GM20000 (cell line): Measurements from ENCODE around the gene SLC25A22.

Experiments used
- DNase-seq: peaks from one replicate; pipeline ENCODE4 v3.0.0; 2012; ENCODE audit warnings: low spot score
- TF ChIP-seq, protein P1 (sequence below): IDR thresholded peaks from 2 replicates; pipeline ENCODE4 v1.5.1; 2012; ENCODE audit warnings: mild to moderate bottlenecking, control low read depth; ENCODE audit errors: extremely low read depth, missing control alignments

The SLC25A22 gene

DNA sequence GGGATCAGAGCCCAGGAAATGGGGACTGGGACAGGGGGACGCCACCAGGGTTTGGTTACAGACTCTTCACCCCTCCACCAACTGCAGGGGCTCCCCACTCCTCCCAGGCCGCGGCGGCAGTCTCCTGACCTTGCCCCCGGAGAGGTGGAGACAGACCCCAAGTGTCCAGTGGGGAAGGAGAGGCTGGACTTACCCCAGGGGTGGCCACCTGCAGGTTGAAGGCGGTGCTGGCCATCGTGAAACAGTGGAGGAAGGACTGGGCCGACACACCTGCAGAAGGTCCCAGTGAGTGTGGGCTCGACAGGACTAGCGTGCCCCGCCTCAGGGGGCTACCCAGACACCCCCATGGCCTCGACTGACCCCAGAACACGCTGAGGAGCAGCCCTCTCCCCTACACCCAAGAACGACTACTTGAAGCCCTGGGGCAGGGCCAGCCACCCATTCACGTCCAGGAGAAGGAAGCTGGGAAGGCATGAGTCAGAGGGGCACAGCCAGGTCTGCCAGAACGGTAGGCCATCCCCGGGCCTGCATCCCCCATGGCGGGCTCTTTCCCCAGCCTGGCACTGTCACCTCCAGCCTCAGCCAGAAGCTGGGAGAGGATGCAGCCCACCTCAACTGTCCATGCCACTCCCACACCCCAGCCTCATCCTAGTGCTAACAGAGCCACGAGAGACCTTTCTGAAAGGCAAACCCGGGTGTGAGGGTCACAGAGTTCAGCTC is 23.0 kb downstream of the SLC25A22 start:
- no peak for DNase-seq
- TF ChIP-seq, protein P1, sequence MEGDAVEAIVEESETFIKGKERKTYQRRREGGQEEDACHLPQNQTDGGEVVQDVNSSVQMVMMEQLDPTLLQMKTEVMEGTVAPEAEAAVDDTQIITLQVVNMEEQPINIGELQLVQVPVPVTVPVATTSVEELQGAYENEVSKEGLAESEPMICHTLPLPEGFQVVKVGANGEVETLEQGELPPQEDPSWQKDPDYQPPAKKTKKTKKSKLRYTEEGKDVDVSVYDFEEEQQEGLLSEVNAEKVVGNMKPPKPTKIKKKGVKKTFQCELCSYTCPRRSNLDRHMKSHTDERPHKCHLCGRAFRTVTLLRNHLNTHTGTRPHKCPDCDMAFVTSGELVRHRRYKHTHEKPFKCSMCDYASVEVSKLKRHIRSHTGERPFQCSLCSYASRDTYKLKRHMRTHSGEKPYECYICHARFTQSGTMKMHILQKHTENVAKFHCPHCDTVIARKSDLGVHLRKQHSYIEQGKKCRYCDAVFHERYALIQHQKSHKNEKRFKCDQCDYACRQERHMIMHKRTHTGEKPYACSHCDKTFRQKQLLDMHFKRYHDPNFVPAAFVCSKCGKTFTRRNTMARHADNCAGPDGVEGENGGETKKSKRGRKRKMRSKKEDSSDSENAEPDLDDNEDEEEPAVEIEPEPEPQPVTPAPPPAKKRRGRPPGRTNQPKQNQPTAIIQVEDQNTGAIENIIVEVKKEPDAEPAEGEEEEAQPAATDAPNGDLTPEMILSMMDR, result no peak

DNA sequence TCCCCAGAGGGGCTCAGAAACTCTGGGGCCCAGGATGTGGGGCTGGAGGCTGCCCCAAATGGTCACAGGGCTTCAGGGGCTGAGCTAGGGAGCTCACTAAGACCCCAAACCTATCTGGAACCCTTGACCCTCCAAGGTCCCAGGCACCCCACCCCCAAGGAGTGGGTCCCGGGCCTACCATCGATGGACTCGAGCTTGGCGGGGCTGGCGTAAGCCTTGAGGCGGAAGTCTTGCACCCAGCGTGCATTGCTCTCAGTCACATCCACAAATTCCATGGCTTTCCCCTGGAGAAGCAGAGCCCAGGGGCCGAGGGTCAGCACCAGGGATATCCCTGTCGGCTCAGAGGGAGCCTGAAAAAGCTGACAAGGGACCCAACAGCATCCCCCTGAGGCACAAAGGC is 24.3 kb downstream of the SLC25A22 start:
- TF ChIP-seq, protein P1, result no peak
- DNase-seq, result no peak

DNA sequence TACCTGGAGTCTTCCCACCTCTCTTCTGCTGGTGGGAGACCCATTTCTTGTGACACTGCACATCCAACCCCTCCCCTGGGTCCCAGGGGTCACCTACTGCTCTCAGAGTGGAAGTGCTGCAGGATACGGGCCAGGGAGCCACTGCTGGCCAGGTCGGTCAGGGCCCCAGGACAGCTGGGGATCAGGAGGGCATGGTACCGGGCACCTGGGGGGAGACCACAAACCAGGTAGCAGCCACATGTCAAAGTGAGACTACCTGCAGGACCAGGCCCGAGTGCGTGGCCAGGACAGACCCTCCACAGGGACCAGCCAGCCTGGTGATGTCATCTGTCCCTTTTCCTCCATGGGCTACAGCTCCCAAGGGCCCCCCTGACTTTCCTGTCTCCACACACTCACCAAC is 24.7 kb downstream of the SLC25A22 start:
- DNase-seq, result no peak
- TF ChIP-seq, protein P1, result no peak

DNA sequence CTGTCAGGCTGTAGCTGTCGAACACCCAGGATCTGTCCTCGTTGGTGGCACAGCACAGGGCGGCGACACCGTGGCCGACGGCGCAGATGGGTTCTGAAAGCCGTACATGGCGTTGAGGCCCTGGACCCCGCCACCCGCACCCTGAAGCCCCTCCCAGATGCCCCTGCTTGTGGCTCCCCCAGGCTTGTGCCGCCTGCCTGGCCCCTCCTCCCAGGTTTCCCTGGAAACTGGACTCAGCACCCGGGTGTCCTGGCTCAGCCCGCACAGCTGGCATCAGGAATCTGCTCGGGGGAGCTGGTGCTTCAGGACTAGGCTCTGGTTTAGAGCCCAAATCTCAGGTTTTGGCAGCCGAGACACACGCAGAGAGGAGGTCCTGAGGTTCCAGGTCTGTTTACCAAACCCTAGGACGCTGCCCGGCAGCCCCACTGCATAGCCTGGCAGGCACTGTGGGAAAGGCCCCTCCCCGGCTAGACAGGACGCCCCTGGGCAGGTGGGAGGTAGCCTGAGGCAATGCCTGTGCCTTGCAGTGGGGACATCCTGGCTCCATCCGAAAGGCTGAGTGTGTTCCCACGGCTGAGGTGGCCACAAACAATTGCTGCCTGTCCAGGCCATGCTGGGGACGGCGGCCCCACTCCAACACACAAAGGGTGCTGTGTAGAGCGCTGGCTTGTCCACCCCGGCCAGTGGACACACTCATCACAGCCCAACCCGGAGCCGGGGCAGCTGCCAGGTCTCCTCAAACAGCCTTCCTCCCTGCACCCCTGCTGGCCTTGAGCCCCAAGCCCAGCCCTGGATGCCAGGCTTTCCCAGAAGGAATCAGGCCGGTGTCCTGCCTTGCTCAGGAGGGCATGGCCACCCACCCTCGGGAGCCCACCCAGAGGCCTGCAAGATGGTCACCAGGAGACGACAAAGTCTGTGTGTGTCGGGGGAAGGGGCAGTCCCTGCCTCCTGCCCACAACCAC is 25.4 kb downstream of the SLC25A22 start:
- TF ChIP-seq, protein P1, result no peak
- no peak for DNase-seq

DNA sequence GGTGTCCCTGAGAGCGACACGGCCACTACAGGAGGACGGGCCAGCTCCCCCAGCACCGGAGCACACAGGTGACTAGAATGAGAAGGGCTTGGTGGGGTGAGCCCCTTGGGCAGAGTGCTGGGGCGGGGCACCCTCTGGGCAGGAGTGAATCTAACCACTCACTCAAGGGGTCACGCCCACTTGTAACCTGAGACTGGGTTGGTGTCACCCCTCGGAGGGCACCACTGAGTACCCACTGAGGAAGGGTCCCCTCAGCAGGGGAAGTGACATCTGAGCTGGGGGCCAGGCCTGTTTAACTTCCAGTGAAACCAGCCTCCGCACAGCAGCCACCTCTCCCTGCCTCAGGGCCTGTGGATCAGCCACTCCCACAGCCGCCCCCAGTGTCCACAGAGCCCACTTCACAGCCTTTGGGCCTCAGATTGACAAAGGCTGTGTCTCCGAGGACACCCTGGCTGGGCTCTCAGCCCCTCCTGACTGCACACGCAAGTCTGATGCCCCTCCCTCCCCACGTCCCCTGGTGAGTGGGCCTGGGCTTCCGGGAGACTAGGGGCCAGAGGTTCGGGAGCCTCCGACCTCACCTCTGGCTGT is 26.4 kb downstream of the SLC25A22 start:
- no peak for DNase-seq
- TF ChIP-seq, protein P1, result no peak

DNA sequence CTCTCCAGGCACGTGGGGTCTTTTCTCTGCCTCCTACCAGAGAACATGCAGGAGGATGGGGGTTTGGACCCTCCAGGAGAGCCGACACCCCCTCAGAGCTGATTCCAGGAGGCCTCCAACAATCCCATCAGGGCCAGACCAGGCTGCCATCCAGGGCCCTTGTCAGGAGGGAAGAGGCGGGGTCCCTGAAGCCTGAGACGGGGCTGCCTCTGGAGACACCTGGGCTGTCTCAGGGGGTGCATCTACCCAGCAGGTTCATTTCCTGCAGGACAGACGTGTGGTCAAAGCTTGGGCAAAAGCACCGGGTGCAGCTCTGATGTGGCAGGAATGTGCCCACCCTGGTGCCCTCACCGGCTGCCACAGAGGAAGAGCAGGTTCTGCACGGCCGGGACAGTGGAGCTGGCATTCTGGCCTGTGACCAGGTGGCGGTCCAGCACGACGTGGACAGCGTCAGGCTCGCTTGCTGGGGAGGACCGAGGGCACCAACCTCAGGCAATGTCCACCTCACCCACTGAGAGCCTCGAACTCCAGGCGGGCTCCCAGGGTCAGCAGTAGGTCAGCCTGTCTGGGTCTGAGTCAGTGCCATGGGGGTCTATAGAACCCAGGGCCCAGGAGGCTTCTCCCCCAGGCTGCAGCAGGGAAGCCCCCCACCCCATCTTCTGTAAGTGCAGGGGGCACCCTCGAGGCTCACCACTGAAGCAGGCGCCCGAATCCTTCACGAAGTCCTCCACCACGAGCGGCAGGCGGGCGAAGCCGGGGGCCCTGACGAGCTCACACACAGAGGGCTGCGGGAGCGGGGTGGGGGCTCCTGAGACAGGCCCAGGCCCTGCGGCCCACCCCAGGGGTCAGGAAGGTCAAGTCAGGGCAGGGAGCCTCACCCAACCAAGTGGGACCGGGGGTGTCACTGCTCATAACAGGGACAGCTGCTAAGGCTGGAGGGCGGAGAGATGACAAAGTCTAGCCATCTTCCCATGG is 27.2 kb downstream of the SLC25A22 start:
- TF ChIP-seq, protein P1, result no peak
- DNase-seq, result no peak
